COR-L47 (cell line): ENCODE results near the gene GTPBP1.
A peak's percentile ranks its signal among the peaks of the same experiment; 100 is the strongest.

Experiments
- DNase-seq: peaks from one replicate; lab custom pipeline; 2025; lab: John Stamatoyannopoulos, UW

Gene GTPBP1

DNA sequence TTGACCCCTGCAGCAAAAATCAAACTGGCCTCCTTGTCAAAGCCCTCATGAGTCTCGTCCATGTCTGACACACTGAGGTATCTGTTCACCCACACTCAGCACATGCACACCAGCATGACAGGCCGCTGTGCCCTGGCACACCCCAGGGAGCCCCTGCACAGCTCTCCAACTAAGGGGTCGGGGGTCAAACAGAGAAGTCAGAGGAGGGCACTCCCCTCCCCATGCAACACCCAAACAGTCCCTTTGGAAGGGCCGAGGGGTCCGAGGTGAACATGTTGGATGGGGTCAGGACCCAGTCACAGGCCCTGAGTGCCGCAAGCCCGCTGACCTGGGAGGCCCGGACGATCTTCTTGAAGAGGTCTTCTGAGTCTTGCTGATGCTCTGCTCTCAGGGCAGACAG, 35.4 kb downstream of the GTPBP1 start:
- DNase-seq, result no peak

DNA sequence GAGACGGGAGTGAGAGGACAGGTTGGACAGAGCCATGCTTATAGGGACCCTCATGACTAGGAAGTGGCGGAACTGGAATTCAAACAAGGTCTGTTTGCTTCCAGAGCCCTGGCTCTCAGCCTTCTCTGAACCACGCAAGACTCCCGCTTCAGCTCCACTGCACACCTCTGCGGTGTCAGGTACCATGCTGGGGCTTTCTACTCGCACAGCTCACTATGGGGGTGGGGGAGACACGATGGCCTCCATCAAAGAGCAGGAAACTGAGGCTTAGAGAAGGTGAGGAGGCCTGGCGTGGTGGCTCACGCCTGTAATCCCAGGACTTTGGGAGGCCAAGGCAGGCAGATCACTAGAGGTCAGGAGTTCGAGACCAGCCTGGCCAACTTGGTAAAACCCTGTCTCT, 35.8 kb downstream of the GTPBP1 start:
- DNase-seq, result no peak

DNA sequence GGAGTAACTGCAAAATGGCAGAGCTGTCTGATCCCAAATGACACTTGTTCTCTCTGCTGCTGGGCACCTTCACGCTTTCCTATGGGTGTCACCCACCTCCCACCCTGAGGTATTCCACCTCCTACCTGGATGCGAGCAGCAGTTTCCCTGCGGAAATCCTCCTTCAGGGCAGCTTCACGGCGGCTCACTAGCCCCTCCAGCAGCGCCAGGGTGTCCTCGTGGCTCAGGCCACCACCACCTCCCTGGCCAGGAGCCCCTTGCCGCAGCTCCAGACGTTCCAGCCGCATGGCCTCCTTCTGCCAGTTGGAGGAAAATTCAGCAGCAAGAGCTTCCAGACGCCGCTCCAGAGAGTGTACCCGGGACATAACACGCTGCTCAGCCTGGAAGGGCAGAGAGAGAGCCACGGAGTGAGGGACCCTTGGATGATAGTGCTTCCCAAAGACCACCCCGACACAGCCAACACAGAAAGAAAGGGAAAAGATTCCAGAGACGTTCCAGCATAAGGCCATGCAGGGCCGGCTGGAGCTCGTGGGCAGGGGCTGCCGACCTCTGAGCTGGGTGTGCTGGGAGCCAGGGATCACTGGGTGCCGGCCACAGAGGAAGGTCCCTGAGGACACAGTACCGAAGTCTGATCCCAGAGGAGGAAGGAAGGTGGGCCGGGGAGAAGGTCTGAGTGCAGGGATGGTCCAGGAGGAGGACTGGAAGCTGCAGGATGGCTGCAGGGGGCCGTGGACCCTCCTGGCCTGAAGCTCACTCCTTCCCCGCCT, 36.6 kb downstream of the GTPBP1 start:
- no peak for DNase-seq

DNA sequence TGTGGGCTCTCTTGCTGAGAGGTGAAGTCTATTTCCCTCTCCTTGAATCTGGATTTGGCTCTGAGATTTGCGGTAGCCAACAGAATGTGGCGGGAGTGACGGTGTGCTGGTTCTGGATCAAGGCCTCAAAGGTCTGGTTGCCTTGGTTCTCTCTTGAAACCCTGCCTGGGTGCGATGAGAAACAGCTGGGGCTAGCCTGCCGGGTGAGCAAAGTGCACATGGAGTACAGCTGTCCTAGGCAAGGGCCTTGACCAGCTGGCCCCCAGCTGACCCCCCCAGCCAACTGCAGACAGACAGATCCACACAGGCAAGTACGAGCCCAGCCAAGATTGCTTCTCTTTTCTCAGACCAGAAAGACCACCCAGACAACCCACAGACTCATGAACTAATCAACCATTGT, 39.2 kb downstream of the GTPBP1 start:
- DNase-seq, result no peak

DNA sequence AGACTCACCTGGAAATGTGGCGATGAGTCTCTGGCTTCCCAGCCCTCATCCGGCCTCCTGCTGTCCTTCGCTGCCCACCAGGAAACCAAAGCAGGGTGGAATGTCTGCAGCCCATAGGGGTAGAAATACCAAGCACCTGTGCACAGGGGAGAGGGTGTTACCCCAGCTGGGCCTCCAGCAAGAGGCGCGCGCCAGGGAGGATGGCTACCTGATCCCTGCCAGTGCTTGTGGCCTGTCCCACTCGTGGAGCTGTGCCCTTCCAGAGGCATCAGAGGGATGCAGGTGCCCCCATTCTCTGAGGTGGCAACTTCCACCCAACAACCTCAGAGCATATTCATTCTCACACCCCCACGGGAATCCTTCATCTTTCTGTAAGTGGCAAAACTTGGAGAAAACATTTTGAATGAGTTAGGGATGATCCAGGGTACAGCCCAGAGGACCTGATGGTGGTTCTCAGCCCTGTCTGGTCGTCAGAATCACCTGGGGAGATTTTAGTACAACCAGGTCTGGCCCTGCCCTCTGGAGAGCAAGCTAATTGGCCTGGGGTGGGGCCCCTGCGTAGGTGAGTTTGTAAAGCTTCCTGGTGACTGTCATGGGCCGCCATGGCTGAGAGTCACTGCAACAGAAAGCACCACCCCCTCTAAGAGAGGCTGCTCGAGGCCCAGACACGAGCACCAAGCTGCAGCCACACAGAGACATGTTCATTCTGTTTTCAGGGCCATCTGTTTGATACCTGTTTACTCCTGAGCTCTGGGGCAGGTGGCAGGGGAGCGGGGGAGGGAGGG, 40.1 kb downstream of the GTPBP1 start:
- no peak for DNase-seq

DNA sequence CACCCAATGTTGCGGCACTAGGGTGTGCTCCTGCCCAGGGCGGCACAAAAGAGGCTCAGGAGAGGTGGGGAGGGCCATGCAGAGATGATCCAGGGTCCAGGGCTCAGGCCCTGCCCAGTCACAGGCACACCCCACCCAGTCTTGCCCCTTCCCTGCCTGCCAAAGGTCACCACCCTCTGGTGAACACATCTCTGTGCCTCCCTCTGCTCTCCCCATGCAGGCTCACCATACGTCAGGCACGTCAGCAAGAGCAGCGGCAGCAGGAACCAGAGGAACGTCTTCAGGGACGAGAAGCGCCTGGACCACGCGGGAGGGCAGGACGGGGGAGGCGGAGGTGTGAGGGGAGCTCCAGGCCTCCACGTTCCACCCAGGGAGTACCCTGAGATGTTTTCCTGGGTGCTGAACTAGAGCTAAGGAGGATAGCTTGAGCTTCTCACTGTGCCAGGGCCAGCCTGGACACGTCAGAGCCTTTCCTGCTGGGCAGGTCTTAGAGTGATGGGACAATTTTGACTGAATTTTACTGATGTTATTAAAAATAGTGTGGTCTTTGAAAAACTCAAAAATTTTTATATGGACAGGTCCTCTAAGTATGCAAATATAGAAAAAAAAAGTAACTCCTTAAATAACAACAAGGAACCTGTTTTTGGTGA, 42.9 kb downstream of the GTPBP1 start:
- DNase-seq, result no peak

DNA sequence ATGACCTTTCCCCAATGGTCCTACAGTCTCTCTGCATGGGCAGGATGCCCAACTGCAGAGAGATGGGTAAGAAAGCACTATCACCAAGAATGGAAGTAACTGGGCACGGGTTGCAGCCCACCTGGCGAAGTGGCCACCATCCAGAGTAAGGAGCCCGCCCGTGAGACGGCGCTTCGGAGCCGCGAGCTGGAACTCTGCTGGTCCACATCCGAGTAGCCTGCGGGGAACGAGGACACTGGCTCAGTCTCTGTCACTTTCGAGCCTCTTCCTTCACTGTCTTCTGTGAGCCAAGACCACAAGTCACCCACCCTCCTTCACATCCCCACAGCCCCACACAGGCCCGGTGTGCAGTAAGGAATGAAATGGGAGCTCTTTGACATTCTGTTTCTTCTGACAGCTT, 44.4 kb downstream of the GTPBP1 start:
- DNase-seq, result no peak

DNA sequence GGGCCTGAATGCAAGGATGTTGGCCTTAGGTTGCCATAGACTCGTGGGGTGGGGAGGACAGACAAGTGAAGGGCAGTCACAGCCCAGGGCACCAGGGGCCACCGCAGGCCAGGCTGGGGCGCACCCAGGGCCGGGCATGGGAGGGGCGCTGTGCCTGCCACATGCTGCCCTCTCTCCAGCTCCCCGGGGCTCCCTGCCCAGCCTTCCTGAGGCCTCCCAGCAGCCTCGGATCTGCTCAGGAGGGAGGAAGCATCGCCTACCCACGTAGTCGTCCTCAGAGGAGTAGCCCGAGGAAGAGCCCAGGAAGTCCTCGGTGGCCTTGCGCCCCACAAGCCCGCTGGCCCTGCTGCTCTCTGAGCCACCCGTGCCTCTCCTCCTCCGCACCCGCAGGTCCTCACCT, 44.9 kb downstream of the GTPBP1 start:
- no peak for DNase-seq

DNA sequence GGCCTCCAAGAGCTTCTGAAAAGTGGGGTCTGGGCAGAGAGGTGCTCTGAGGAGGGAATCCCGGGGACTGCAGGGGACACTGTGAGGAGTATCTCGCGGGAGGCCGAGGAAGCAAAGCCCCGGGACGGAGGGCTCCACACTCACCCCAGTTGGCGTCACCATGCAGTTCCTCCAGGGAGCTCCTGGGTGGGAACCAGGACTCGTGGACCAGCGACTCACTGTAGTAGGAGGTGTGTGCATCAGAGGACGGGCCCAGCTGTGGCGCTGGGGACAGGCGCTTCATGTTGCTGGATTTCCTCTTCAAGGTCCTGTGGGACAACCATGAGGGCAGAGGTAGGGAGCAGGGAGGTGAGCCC, 45.3 kb downstream of the GTPBP1 start:
- no peak for DNase-seq

DNA sequence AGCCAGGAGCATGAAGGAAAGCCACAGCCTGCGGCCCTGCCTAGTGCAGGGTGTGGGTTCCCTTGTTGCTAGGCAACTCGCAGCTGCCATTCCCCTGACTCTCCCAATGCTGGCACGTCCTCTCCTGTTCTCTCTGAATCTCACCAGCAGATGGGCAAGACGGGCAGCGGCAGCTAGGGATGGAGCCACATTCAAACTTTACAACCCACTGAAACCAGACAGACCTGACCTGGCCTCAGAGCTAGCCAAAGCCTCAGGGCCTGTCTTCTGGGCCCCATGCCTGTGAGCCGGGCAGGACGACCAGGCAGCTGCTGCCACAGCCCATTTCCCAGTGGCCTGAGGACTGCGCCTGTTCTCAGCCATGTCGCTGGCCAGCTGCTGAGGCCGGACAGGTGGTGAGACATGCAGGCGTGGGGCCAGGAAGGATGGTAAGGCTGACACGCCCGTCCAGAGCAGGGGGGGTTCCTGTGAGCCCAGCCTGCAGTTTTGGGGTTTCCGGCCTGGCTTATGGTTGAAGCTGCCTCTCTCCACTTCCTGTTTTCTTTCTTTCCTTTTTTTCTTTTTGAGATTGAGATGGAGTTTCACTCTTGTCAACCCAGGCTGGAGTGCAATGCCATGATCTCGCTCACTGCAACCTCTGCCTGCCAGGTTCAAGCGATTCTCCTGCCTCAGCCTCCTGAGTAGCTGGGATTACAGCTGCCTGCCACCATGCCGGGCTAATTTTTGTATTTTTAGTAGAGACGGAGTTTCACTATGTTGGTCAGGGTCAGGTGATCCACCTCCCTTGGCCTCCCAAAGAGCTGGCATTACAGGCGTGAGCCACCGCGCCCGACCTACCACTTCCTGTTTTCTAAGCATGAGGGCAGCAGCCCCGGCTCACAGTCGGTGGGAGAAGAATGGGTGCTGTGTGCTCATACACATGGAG, 45.9 kb downstream of the GTPBP1 start:
- no peak for DNase-seq

DNA sequence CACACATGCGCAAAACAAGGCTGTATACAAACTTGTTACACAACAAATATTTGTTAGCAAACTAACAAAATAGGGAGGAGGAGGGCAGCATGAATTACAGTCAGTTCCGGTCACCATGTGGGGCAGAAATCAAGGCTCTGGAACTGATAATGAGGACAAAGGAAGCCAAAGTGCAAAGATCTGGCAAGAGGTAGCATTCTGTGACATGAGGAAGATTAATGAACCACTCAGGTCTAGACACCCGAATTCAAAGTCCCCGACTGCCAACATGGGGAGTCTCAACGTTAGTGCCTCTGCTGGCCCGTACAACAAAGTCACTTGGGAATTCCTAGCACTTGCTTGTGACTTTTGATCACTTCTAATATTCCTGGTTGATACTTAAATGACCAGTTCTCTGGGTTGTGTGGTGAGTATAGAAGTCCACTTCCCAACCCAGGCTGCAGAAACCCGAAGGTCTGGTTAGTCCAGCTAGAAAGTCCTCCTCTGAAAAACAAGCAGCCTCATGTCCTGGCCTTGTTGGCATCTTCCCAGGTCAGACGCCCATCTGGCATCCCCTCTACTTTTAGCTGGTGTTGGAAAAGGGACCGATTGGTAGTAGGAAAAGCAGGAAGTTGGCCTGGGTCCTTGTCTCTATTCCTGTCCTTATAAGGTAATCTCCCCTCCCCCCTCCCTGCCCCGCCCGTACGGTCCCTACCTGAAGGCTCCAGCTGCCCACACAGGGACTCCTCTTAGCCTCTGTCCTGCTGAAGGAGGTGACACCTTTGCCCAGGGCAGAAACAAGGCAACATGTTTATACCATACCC, 48.4 kb downstream of the GTPBP1 start:
- peak; percentile 42 for DNase-seq

DNA sequence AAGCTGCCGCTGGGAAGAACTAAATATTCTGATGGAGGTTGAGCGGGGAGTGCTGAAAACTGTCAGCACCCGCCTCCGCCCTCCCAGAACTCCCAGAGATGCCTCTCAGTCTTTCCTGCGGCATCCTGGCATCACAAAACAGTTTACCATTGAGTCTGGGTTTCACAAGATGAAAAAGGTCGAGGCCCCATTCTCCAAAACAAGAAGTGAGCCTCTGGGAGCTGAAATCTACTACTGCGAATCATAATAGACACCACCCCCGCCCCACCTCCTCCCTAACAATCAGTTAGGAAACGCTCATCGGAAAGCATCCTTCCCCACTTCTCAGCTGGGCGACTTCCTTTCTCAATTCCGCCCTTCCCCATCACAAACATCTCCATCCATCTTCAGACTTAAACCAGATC, 49.0 kb downstream of the GTPBP1 start:
- peak; percentile 14 for DNase-seq

DNA sequence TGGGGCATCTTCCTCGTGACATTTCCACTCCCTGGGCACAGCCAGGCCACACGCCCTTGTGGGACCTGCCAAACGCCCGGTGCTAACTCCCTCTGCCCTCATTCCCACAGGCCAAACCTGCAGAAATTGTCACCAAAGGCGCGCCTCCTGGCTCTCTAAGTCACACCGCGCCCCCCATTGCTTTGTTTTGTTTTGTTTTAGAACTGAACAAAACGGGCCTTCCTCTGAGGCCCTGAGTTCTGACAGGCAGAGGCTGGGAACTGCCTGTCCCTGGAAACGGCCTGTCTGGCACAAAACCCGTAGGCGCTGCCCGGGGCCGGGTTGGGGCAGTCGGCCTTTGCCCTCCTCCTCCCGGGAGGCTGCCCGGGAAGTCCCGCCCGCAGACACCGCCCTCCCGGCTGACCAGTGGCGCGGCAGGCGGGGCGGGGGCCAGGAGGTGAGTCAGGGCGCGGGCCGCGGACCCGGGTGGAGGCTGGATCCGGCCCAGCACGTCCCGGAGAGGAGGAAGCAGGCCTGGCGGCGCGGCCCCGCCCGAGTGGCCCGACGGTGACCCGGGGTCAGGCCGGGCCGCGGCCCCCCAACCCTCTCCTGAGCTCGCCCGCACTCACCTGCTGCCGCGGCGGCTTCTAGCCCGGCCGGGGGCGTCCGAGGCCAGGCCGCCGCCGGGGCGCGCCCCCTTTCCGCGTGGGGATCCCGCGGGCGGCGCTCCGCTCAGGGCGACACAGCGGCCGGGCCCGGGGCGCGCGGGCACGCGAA, 49.6 kb downstream of the GTPBP1 start:
- DNase-seq, result peak; percentile 49

DNA sequence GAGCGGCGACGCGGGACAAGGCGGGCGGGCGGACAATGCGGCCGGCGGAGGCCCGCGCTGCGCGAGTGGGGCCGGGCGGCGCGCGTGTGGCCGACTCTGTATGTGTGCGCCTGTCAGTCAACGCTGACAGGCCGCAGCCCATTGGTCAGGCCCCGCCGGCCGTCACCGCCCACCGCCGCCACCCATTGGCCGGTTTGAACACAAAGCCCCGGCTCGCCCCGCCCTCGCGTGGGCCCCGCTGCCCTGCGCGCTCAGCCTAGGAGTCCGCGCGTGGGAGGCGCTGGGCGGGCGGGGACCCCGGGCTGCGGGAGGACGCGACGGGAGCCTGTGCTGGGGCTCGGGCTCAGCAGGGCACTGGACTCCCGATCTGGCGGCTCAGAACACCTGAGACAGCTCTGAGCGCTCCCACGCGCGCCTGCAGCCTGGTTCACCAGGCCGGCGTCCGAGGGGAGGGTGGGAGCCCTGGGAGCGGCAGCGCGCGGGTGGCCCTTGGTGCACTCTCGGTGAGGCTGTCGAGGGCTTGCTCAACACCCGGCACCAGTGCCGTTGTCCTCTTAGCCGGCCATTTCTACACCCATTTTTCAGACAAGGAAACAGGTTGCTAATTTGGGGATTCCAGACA, 50.3 kb downstream of the GTPBP1 start, which contains the start of gene SUN2:
SUN2 (minus strand) TSS at position 88 of the 622 bp plus-strand sequence. CDS start 3,370 bp downstream, outside the sequence.
- DNase-seq, result peak; percentile 84

DNA sequence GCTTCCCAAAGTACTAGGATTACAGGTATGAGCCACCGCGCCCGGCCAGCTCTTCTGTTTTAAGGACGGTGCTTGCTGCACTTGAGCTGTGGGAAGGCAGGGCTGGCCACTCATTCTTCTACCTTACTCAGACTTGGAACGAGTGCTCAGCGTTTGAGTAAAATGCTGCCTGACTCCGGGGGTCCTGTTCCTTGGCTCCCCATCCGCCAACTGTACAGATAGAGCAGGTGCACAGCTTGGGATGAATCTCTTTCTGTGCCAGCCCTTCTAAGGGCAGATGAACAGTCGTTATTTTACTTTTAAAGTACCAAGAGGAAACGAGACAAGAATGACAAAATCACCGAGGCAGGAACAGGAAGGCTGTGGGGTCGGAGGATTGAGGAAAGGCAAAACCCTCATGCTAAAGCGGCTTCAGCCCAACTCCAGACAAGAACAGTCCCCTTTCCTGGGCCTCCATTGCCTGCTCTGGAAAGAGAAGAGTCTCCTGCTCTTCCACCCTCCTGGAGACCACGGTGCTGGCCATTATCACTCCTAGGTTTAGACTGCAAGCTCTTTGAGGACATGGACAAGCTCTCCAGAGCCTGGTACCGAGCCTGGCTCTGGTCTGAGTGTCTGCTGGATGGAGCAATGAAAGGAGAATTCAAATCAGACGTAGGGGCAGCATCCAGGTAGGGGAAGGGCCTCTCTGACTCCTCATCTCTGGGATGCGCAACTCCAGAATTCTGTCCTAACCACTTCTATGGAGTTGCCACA, 51.1 kb downstream of the GTPBP1 start:
- no peak for DNase-seq

DNA sequence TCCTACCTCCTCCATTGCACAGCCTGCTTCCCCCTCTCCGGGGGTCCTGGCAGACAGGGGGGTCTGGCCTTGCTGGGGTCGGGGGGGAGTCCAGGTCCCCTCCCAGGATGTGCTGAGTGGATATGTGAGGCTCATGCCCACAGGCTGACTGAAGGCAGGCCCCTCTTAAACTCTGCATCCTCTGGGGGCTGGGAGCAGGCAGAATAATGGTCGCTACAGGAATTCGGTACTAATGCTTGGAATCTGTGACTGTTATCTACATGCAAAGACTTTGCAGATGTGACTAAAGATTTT, 51.7 kb downstream of the GTPBP1 start:
- no peak for DNase-seq

DNA sequence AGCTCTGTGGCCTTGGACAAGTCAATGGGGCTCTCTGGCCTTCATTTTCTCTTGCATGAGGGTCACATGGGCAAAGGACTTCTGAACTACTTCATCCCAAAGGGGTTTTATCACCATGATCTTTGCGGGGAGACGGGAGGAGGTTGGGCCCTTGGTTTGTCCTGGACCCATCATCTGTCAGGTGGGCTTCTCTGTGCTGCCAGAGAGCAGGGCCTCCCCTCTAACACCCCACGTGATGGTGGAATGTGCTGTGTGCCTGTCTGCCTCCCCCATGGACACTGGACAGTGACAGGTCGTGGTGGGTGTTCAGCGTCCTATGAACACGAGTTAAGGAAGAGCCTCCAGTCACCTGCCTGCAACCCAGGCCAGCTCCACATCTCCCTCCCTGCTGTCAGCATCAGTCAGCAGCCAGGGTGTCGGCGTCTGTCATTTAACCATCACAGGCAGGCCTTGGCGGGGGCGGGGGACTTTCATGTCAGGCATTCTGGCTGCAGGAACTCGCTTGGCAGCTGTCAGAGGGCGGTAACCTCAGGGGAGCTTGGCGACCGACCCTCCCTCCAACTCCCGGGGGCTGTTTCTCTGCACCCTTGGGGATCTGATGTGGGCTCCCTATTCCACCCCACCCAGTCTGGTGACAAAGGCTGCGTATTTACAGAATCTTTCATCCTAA, 52.7 kb downstream of the GTPBP1 start:
- no peak for DNase-seq

DNA sequence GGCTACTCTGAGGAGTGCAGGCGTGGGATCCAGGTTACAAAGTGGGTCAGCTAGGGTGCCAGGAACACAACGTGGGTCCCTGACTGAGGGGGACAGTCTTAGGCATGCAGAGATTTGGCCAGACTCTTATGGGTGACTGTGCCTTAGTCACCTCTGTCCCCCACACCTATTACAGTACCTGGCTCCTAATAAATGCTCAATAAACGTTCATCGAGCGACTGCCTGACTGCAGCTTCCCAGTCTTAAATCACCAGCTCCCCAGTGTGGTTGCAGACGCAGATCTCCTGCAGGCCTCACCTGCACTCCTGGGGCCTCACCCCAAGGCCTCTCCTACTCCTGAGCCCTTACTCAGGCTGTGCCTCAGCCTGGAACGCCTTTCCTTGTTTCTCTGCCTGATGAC, 53.3 kb downstream of the GTPBP1 start:
- no peak for DNase-seq
